Measurements from ENCODE around the gene CREBL2. TPM values are rescaled to one million over a fixed set of nuclear protein-coding genes. Genes with fewer than 3 reads are reported as not detected.

The CREBL2 gene, protein sequence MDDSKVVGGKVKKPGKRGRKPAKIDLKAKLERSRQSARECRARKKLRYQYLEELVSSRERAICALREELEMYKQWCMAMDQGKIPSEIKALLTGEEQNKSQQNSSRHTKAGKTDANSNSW
- total RNA-seq, result 11.3 to 14.4 TPM (median 11.4 TPM) in 3 replicates
- long read RNA-seq, transcript CREBL2-201 (4 exons, 3,754 nt), result major isoform, 39 of 40 reads
- long read RNA-seq, partial matches to known transcripts, result 0 of 40 reads
- long read RNA-seq, other reads (novel, unspliced or antisense), result 1 of 40 reads

DNA sequence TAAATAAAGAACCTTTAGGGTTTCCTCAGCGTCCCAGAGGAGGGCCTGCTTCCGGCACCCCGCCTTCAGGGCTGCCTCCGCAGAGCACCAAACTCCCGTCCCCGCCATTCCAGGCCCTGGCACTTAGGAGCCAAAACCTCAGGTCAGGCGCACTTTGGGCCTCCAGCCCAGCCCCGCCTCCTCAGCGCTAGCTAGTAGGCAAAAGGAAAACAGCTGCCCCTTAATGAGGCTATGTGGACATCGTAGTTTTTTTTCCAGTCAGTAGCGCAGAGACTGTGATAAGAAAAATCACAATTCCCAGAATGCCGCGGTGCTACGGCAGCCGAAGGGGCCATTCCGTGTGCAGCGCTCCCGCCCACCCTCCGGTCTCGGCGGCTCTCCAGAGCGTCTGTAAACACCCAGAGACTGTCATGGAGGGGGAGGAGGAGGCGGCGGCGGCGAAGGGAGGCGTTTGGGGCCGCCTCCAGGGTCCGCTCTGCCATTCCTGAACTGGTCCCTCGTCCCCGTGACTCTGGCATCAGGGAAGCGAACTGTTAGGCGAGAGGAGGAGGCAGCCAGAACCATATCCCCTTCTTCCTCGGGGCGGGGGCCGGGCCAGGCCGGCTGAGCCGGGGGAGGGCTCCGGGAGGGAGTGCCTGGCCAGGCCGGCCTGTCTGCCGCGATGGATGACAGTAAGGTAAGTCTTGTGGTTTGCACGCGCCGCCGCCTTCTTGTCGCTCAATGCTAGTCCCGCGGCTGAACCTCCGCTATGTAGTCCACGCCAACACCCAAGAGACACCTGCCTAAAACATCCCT lies at the start of gene CREBL2:
CREBL2 (plus strand) TSS at position 365 of the 795 bp plus-strand sequence; CDS start at position 662, 297 bp downstream.
- peak; percentile 92 for DNase-seq (ENCODE audit: low spot score)
- Mint-ChIP-seq H3K27ac (ENCODE audit: unreplicated experiment) (peak within 1 kb of the TSS; percentile 94), H3K36me3 (ENCODE audit: low read depth) (no peaks in the 10 kb centered on the region), H3K4me1 (ENCODE audit: low read depth) (peaks cover 33% of the 10 kb centered on the region), H3K4me3 (ENCODE audit: unreplicated experiment) (peak within 1 kb of the TSS; percentile 85), H3K27me3 (ENCODE audit: low read depth) (no peaks in the 10 kb centered on the region), H3K9me3 (ENCODE audit: low read depth) (no peaks in the 10 kb centered on the region)
- TF ChIP-seq, protein P1, sequence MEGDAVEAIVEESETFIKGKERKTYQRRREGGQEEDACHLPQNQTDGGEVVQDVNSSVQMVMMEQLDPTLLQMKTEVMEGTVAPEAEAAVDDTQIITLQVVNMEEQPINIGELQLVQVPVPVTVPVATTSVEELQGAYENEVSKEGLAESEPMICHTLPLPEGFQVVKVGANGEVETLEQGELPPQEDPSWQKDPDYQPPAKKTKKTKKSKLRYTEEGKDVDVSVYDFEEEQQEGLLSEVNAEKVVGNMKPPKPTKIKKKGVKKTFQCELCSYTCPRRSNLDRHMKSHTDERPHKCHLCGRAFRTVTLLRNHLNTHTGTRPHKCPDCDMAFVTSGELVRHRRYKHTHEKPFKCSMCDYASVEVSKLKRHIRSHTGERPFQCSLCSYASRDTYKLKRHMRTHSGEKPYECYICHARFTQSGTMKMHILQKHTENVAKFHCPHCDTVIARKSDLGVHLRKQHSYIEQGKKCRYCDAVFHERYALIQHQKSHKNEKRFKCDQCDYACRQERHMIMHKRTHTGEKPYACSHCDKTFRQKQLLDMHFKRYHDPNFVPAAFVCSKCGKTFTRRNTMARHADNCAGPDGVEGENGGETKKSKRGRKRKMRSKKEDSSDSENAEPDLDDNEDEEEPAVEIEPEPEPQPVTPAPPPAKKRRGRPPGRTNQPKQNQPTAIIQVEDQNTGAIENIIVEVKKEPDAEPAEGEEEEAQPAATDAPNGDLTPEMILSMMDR (IDR thresholded peaks at IDR 0.05), result no peak

DNA sequence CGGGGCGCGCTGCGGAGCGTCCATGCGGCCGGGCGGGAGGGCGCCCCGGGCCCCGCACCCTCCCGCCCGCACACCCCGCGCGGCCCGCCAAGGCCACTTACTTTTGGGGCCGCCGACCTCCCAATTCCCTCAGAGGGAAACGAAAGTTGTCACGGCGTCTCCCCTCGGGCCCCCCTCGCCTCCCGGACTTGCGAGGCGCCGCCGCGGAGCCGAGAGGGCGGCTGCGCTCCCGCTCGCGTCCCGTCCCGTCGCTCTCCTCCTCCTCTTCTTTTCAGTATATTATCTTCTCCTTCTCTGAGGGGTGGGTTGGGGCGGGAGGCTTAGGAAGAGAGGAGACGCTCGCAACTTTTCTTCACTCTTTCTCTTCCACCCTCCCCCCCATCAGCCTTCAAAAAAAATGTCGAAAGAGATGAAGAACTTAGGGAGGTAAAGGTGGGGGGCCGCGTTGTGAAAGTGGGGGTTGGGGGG lies 49.6 kb upstream of the CREBL2 start:
- no peak for DNase-seq (ENCODE audit: low spot score)
- Mint-ChIP-seq H3K27me3 (ENCODE audit: low read depth) (peaks cover under 1% of the 10 kb centered on the region), H3K4me1 (ENCODE audit: low read depth) (peaks cover 23% of the 10 kb centered on the region), H3K9me3 (ENCODE audit: low read depth) (peaks cover 2% of the 10 kb centered on the region), H3K27ac (ENCODE audit: unreplicated experiment) (peak overlapping the region; percentile 98), H3K4me3 (ENCODE audit: unreplicated experiment) (peak overlapping the region; percentile 80), H3K36me3 (ENCODE audit: low read depth) (no peaks in the 10 kb centered on the region)
- TF ChIP-seq, protein P1 (IDR thresholded peaks at IDR 0.05), result no peak

DNA sequence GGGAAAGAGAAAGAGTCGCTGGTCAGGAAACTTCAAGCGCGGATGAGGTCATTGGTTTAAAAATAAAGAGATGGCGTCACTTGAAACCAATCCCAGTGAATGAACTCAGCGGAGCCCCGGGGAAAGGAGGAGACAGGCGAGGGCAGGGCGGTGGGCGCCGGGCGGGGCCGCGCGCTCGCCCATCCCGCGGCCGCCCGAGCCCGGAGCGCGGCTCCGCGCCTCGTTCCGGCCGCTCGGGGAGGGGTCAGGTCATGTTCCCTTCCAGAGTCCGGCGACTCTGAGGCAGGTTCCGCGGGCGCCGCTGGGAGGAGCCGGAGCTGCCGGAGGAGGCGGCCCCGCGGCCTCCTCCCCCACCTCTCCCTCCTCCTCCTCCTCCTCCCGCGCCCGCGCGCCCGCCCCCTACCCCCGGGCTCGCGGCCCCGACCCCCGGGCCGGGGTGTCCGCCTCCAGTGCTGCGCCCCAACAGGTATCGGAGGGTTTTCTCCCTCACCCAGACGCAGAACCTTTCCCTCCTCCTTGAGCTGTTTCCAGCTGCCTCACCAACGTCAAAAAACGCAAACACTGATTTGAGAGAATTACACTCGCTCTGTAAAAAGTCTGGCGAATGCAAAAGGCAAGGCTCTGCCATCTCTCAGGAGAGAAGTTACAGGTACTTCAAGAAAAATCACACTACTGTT lies 49.0 kb upstream of the CREBL2 start, which contains the start of gene DUSP16:
DUSP16 (minus strand) TSS at position 279 of the 677 bp plus-strand sequence. CDS start 41,765 bp downstream, outside the sequence.
- Mint-ChIP-seq H3K9me3 (ENCODE audit: low read depth) (peaks cover 3% of the 10 kb centered on the region), H3K27ac (ENCODE audit: unreplicated experiment) (peak within 1 kb of the TSS; percentile 98), H3K4me3 (ENCODE audit: unreplicated experiment) (peak within 1 kb of the TSS; percentile 80), H3K27me3 (ENCODE audit: low read depth) (peaks cover 4% of the 10 kb centered on the region), H3K36me3 (ENCODE audit: low read depth) (no peaks in the 10 kb centered on the region), H3K4me1 (ENCODE audit: low read depth) (peaks cover 23% of the 10 kb centered on the region)
- TF ChIP-seq, protein P1 (IDR thresholded peaks at IDR 0.05), result peak; percentile 44
- peak; percentile 91 for DNase-seq (ENCODE audit: low spot score)

DNA sequence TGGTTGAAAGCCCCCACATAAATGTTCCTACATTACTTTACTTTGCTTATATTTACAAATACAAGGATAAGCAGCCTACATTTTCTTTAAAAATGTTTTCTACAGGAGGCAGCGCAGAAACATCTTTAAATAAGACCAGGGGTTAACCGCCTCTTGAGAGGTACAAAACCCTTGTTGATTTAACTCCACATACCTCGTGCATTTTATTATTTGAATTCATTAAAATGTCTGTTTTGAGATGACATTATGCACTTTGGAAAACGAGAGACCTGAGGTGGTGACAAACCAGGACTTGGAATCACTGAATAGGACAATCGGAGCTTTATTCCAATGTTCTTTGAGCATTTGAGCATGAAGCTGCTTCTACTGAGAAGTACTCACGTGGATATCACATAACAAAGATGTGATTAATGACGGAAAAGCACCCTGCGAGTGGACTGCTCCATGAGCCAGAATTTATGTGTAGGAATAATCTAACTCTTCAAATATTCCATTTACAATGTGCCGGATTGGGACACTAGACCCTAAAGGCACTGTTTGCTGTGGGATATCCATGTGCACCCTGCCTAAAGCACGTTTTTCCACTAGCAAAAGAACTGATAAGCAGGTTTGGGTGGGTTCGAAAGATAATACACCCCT lies 48.3 kb upstream of the CREBL2 start:
- H3K4me3 Mint-ChIP-seq (ENCODE audit: unreplicated experiment), result peak overlapping the region; percentile 70
- DNase-seq (ENCODE audit: low spot score), result no peak
- peaks cover 23% of the 10 kb centered on the region for H3K4me1 Mint-ChIP-seq (ENCODE audit: low read depth)
- TF ChIP-seq, protein P1 (IDR thresholded peaks at IDR 0.05), result no peak
- peak overlapping the region; percentile 89 for H3K27ac Mint-ChIP-seq (ENCODE audit: unreplicated experiment)
- H3K9me3 Mint-ChIP-seq (ENCODE audit: low read depth), result peaks cover 3% of the 10 kb centered on the region
- H3K36me3 Mint-ChIP-seq (ENCODE audit: low read depth), result no peaks in the 10 kb centered on the region
- peaks cover 5% of the 10 kb centered on the region for H3K27me3 Mint-ChIP-seq (ENCODE audit: low read depth)
